CD14-positive monocyte (primary cell): Measurements from ENCODE around the gene SMIM35. TPM values are rescaled to one million over a fixed set of nuclear protein-coding genes. Genes with fewer than 3 reads are reported as not detected.
"Not testable (repeated sequence)": the region's sequence is repeated elsewhere in the genome, so short reads cannot be mapped to it uniquely, and the experiment has no call there.

Source experiments
- DNase-seq, 3 donors: peaks; one replicate each; pipeline ENCODE4 v3.0.0-alpha.2; 2011 to 2022
- H2AFZ ChIP-seq: 2 replicates; pipeline ENCODE4 v1.6.0; 2012; ENCODE audit warnings: mild to moderate bottlenecking, low read depth, low read length, inconsistent platforms; ENCODE audit not compliant: insufficient read depth, poor library complexity, severe bottlenecking
- H3K27ac ChIP-seq, 2 donors: 1 replicate in 1 of 2; 2 replicates in 1 of 2; pipeline ENCODE4 v1.5.1; 2012 to 2013; ENCODE audit warnings: low read length in 2 of 2, control low read depth in 1 of 2, inconsistent platforms in 1 of 2, low read depth in 1 of 2, mild to moderate bottlenecking in 1 of 2
- H3K27me3 ChIP-seq, 2 donors: one replicate each; pipeline versions ENCODE4 v1.6.0 to v1.6.1; 2011 to 2013; ENCODE audit warnings: low read length in 2 of 2; ENCODE audit not compliant: control insufficient read depth in 2 of 2, insufficient read depth in 2 of 2
- H3K36me3 ChIP-seq, 2 donors: replicated peaks in 1 of 2; 1 replicate in 1 of 2; 2 replicates in 1 of 2; pipeline versions ENCODE4 v1.5.1 to v1.6.1; 2012 to 2013; ENCODE audit warnings: low read length in 2 of 2, control low read depth in 1 of 2, inconsistent platforms in 1 of 2, mild to moderate bottlenecking in 1 of 2; ENCODE audit not compliant: insufficient read depth in 2 of 2, control insufficient read depth in 1 of 2
- H3K4me1 ChIP-seq, 2 donors: 1 replicate in 1 of 2; 2 replicates in 1 of 2; pipeline versions ENCODE4 v1.5.1 to v1.6.1; 2012 to 2013; ENCODE audit warnings: low read length in 2 of 2, control low read depth in 1 of 2, inconsistent platforms in 1 of 2, mild to moderate bottlenecking in 1 of 2, moderate library complexity in 1 of 2; ENCODE audit not compliant: insufficient read depth in 2 of 2, control insufficient read depth in 1 of 2
- H3K4me2 ChIP-seq: replicated peaks from 2 replicates; pipeline ENCODE3; 2012; ENCODE audit warnings: low read length, moderate library complexity, mild to moderate bottlenecking; ENCODE audit not compliant: poor library complexity, severe bottlenecking; ENCODE audit errors: extremely low read depth
- H3K4me3 ChIP-seq, 3 experiments: fragments of 200-600 bp in 1 of 3; sonication (generic) in 1 of 3; replicated peaks in 1 of 3; 1 replicate in 2 of 3; 2 replicates in 1 of 3; pipeline ENCODE4 v1.5.1; 2011 to 2013; ENCODE audit warnings: low read length in 3 of 3, mild to moderate bottlenecking in 3 of 3, control low read depth in 2 of 3, low read depth in 2 of 3, inconsistent platforms in 1 of 3, moderate library complexity in 1 of 3
- H3K79me2 ChIP-seq: 2 replicates; pipeline ENCODE4 v1.6.0; 2012; ENCODE audit warnings: mild to moderate bottlenecking, control low read depth, inconsistent platforms, low read length, moderate library complexity; ENCODE audit not compliant: insufficient read depth
- H3K9ac ChIP-seq: 2 replicates; pipeline ENCODE4 v1.6.0; 2017; ENCODE audit warnings: low read length, mild to moderate bottlenecking; ENCODE audit not compliant: insufficient read depth, poor library complexity, severe bottlenecking
- H3K9me3 ChIP-seq, 2 donors: replicated peaks in 1 of 2; 1 replicate in 1 of 2; 2 replicates in 1 of 2; pipeline versions ENCODE4 v1.5.1 to v1.6.1; 2012 to 2013; ENCODE audit warnings: low read length in 2 of 2, control low read depth in 1 of 2; ENCODE audit not compliant: control insufficient read depth in 1 of 2, insufficient read depth in 1 of 2
- H4K20me1 ChIP-seq: 2 replicates; pipeline ENCODE4 v1.6.0; 2012; ENCODE audit warnings: mild to moderate bottlenecking, low read length, control low read depth, moderate library complexity; ENCODE audit not compliant: insufficient read depth
- H3K27ac Mint-ChIP-seq, 7 donors: one replicate each; pipeline ENCODE4 v1.8.0; 2020; ENCODE audit warnings: mild to moderate bottlenecking in 7 of 7, mixed read lengths in 7 of 7, moderate library complexity in 6 of 7, inconsistent platforms in 2 of 7
- H3K27me3 Mint-ChIP-seq, 3 donors: one replicate each; pipeline ENCODE4 v1.8.0; 2021 to 2022; ENCODE audit warnings: low read depth in 3 of 3, mild to moderate bottlenecking in 3 of 3, mixed read lengths in 3 of 3, moderate library complexity in 3 of 3, inconsistent platforms in 1 of 3
- H3K36me3 Mint-ChIP-seq, 2 donors: one replicate each; pipeline ENCODE4 v1.8.0; 2020; ENCODE audit warnings: mixed read lengths in 2 of 2, inconsistent platforms in 1 of 2, mild to moderate bottlenecking in 1 of 2
- H3K4me1 Mint-ChIP-seq: one replicate; pipeline ENCODE4 v1.8.0; 2020; ENCODE audit warnings: mild to moderate bottlenecking, mixed read lengths
- H3K4me3 Mint-ChIP-seq, 2 donors: one replicate each; pipeline ENCODE4 v1.8.0; 2020; ENCODE audit warnings: mild to moderate bottlenecking in 2 of 2, mixed read lengths in 2 of 2, moderate library complexity in 1 of 2
- H3K9me3 Mint-ChIP-seq, 7 donors: one replicate each; pipeline ENCODE4 v1.8.0; 2020 to 2022; ENCODE audit warnings: mixed read lengths in 7 of 7, mild to moderate bottlenecking in 6 of 7, moderate library complexity in 6 of 7, inconsistent platforms in 2 of 7
- WGBS: methylation state at CpG from one replicate; pipeline ENCODE4 v1.1.5; 2013; ENCODE audit warnings: missing lambda C conversion rate; ENCODE audit not compliant: insufficient coverage; 5-methylcytosine and 5-hydroxymethylcytosine counted together
- intact Hi-C, 2 donors: fragments of 100-400 bp; cut with micrococcal nuclease; formaldehyde crosslinking; loops; one replicate each; pipeline versions ENCODE4 v1.15.0 to v1.15.1; 2023
- polyA plus RNA-seq, 3 donors: library from polyadenylated mRNA; depleted of rRNA in 1 of 3; unstranded in 2 of 3; stranded (reverse) in 1 of 3; fragments of 300-500 nt in 2 of 3; fragments of >200 nt in 1 of 3; fragmentation: Illumina TruSeq in 2 of 3; gene quantifications; 1 replicate in 2 of 3; 2 replicates in 1 of 3; pipeline ENCODE4 v1.2.3, GENCODE V29; 2012 to 2021
- TF ChIP-seq, protein P1 (sequence below): fragments of 200-600 bp; IDR thresholded peaks from one replicate; pipeline ENCODE4 v1.8.0; 2022; ENCODE audit warnings: antibody characterized with exemption, mild to moderate bottlenecking

Gene SMIM35
- polyA plus RNA-seq, 3 donors: 0.05 to 0.29 (median 0.11) TPM

DNA sequence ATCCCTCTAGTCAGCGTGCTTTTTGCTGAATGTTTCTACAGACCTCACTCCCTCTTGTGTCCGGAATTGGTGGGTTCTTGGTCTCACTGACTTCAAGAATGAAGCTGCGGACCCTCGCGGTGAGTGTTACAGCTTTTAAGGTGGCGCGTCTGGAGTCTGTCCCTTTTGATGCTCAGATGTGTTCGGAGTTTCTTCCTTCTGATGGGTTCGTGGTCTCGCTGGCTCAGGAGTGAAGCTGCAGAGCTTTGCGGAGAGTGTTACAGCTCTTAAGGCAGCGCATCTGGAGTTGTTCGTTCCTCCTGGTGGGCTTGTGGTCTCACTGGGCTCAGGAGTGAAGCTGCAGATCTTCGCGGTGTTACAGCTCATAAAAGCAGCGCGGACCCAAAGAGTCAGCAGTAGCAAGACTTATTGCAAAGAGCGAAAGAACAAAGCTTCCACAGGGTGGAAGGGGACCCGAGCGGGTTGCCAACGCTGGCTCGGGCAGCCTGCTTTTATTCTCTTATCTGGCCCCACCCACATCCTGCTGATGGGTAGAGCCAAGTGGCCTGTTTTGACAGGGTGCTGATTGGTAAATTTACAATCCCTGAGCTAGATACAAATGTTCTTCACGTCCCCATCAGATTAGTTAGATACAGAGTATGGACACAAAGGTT, 109.0 kb downstream of the SMIM35 start:
- H3K9me3 ChIP-seq, H4K20me1 ChIP-seq, intact Hi-C loops, H3K9me3 Mint-ChIP-seq, H3K27me3 ChIP-seq, H3K79me2 ChIP-seq, H3K36me3 ChIP-seq, H3K27me3 Mint-ChIP-seq, H3K9ac ChIP-seq, H2AFZ ChIP-seq, DNase-seq: not testable (repeated sequence)
- peaks cover 9 to 14% of the 10 kb centered on the region in 2 donors for H3K36me3 Mint-ChIP-seq
- Histone ChIP-seq H3K4me3 (peak overlapping the region in 1 of 3 experiments; percentile 15), H3K4me1 (peaks cover 83 to 91% of the 10 kb centered on the region in 2 donors), H3K4me2 (peak overlapping the region; percentile 17), H3K27ac (peak overlapping the region; percentile 57 to 71)
- WGBS: 82% methylated on average over 17 of the region's 23 CpGs
- peak overlapping the region; percentile 66 to 93 (median 90) for H3K27ac Mint-ChIP-seq
- H3K4me1 Mint-ChIP-seq: peaks cover 87% of the 10 kb centered on the region
- H3K4me3 Mint-ChIP-seq: peak overlapping the region in 1 of 2 donors; percentile 58

- Histone ChIP-seq H3K4me2 (peak overlapping the region; percentile 17), H3K4me3 (peak overlapping the region in 1 of 3 experiments; percentile 15), H4K20me1 (no peaks in the 10 kb centered on the region), H3K9me3 (no peaks in the 10 kb centered on the region), H3K27me3 (no peaks in the 10 kb centered on the region), H3K27ac (peak overlapping the region; percentile 57 to 71), H2AFZ (peak overlapping the region; percentile 32), H3K4me1 (peaks cover 90 to 98% of the 10 kb centered on the region in 2 donors), H3K9ac (no peak overlapping the region), H3K79me2 (peaks cover 3% of the 10 kb centered on the region), H3K36me3 (no peaks in the 10 kb centered on the region)
- Mint-ChIP-seq H3K27ac (peak overlapping the region; percentile 25 to 93 (median 90)), H3K36me3 (peaks cover 9 to 13% of the 10 kb centered on the region in 2 donors), H3K9me3 (peaks cover 0 to 4% (median 0%) of the 10 kb centered on the region in 7 donors), H3K27me3 (peaks cover 0 to 4% (median 0%) of the 10 kb centered on the region in 3 donors), H3K4me3 (peak overlapping the region in 1 of 2 donors; percentile 58), H3K4me1 (peaks cover 92% of the 10 kb centered on the region)
- TF ChIP-seq, protein P1, sequence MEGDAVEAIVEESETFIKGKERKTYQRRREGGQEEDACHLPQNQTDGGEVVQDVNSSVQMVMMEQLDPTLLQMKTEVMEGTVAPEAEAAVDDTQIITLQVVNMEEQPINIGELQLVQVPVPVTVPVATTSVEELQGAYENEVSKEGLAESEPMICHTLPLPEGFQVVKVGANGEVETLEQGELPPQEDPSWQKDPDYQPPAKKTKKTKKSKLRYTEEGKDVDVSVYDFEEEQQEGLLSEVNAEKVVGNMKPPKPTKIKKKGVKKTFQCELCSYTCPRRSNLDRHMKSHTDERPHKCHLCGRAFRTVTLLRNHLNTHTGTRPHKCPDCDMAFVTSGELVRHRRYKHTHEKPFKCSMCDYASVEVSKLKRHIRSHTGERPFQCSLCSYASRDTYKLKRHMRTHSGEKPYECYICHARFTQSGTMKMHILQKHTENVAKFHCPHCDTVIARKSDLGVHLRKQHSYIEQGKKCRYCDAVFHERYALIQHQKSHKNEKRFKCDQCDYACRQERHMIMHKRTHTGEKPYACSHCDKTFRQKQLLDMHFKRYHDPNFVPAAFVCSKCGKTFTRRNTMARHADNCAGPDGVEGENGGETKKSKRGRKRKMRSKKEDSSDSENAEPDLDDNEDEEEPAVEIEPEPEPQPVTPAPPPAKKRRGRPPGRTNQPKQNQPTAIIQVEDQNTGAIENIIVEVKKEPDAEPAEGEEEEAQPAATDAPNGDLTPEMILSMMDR: no peak
- DNase-seq: peak in 1 of 3 donors; percentile 31
- intact Hi-C loops: no loop called here
- WGBS: 6% methylated on average over 3 of the region's 5 CpGs
Measured at GRCh38 chr11:117977029-117977428, 109.7 kb downstream of the SMIM35 start.
